Activated naive CD4-positive, alpha-beta T cell treated with anti-CD3 and anti-CD28 coated beads, Interleukin-2, amount 50 U/mL, for 24 hours (primary cell): ENCODE measurements around the gene PRDM16.

Experiments used
- H3K27ac Mint-ChIP-seq: one replicate; pipeline ENCODE4 v1.8.0; 2021; ENCODE audit warnings: mild to moderate bottlenecking, mixed read lengths
- H3K27me3 Mint-ChIP-seq: one replicate; pipeline ENCODE4 v1.8.0; 2021; ENCODE audit warnings: mixed read lengths
- H3K36me3 Mint-ChIP-seq: one replicate; pipeline ENCODE4 v1.8.0; 2021; ENCODE audit warnings: mixed read lengths
- H3K4me1 Mint-ChIP-seq: one replicate; pipeline ENCODE4 v1.8.0; 2021; ENCODE audit warnings: mixed read lengths
- H3K4me3 Mint-ChIP-seq: one replicate; pipeline ENCODE4 v1.8.0; 2021; ENCODE audit warnings: mild to moderate bottlenecking, mixed read lengths
- H3K9me3 Mint-ChIP-seq: one replicate; pipeline ENCODE4 v1.8.0; 2021; ENCODE audit warnings: mixed read lengths

PRDM16 gene

DNA sequence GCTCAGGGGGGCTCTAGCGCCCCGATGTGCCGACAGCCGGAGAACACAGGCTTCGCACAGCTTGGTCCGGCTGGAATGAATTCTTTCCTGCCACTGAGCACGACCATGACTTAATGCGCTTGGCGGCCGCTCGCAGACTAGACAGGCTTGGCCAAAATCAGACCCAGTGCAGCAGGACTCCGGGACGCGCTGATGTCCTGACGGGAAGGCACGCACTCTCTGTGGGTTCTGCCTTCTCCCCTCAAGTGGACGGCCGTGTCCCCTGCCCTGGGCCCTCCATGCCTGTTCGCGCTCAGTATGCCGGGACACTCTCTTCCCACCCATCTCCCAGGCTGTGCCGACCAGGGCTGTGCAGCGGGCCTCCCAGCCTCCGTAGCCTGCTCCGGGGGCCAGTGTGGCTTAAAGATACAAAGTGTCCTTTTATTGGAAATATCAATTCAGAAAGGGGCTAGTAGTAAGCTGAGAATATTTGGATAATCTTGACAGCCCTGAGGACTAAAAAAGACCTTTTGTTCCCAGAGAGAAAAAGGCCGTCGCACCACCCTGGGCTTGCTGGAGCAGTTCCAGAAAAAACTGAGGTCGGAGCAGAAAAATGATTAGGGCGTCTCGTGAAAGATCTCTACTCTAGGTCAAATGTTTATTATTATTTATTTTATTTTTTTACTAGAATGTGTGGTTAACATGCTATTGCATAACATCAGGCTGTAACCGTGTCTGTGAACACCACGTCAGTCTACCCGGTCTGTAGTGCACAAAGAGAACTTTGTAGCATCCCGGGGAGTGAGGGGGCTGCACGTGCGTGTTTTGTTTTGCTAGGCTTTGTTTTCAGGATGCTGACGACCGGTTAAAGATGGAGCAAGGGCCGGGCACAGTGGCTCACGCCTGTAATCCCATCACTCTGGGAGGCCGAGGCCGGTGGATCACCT is 297.4 kb downstream of the PRDM16 start:
- H3K9me3 Mint-ChIP-seq = no peaks in the 10 kb centered on the region
- H3K36me3 Mint-ChIP-seq = no peaks in the 10 kb centered on the region
- H3K4me3 Mint-ChIP-seq = no peak overlapping the region
- peaks cover 5% of the 10 kb centered on the region for H3K27me3 Mint-ChIP-seq
- no peaks in the 10 kb centered on the region for H3K4me1 Mint-ChIP-seq
- H3K27ac Mint-ChIP-seq = no peak overlapping the region

DNA sequence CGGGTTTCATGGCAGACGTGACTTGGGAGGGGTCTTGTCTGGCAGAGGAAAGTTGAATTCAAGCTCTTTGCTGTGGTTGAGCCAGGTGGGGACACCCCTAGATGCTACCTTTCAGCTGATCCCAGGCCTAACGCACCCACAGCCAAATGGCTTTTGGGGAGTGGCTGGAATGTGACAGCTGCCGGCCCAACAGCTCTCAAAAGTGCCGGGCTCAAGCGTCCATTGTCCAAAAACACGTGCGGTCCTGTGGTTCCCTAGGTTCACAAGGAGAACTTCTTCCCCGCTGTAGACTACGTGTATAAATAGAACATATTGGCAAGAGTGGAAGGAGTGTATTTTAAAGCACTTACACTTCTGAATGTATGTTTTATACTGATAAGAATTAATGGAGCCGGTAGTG is 298.4 kb downstream of the PRDM16 start:
- Mint-ChIP-seq H3K4me1 (peaks cover 2% of the 10 kb centered on the region), H3K27me3 (peaks cover 2% of the 10 kb centered on the region), H3K27ac (no peak overlapping the region), H3K4me3 (no peak overlapping the region), H3K36me3 (no peaks in the 10 kb centered on the region), H3K9me3 (no peaks in the 10 kb centered on the region)

DNA sequence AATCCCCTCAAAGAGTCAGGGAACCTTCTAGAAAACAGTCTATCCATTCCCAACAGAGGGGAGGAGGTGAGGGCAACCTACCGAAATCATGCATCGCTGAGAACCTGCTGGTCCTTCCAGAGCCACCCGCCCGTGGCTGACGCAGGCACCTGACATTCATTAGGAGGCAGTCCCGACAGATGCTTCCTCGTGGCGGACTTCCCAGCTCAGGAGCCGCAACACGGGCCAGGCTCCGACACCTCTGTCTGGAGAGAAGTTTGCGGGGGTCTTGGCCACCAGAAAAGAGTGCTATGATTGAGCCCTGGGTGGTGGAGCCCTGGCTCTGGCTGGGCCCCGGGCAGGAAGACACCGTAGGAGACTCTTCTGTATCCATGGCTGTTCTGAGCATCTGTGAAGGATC is 299.1 kb downstream of the PRDM16 start:
- peaks cover 7% of the 10 kb centered on the region for H3K4me1 Mint-ChIP-seq
- no peaks in the 10 kb centered on the region for H3K9me3 Mint-ChIP-seq
- H3K27me3 Mint-ChIP-seq = peaks cover 2% of the 10 kb centered on the region
- no peak overlapping the region for H3K4me3 Mint-ChIP-seq
- H3K36me3 Mint-ChIP-seq = no peaks in the 10 kb centered on the region
- no peak overlapping the region for H3K27ac Mint-ChIP-seq

DNA sequence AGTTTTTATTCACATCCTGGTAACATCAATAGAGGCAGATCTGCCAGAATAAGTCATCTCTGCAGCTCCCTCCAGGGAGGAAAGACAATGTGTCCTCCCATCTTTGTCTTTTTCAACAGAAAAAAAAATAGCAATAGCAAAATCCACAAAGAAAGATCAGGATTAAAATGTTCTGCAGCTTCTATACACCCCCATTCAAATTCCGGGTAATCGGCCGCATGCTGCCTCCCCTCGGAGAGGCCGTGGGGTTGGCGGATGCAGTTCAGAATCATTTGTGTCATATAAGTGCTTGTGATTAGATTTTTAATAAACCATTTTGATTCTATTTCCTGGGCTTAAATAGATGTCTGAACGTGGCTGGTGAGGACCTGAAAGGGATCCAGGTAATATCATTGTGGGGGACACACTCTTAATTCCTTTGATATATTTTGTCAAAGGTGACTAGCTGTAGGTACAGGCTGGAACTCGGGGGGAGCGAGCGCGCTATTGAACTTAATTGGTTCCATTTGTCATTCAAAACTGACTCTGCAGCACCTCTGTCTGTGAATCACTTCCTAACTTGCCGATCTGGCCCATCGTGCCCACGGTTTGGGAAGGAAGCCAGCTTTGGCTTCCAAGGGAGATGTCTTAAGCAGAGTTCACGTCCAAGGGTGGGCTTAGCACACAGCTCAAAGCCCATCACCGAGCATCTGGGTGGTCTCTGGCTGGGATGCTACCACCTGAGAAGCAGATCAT is 299.9 kb downstream of the PRDM16 start:
- Mint-ChIP-seq H3K4me1 (peaks cover 7% of the 10 kb centered on the region), H3K27me3 (peaks cover 2% of the 10 kb centered on the region), H3K36me3 (no peaks in the 10 kb centered on the region), H3K27ac (no peak overlapping the region), H3K9me3 (no peaks in the 10 kb centered on the region), H3K4me3 (no peak overlapping the region)

DNA sequence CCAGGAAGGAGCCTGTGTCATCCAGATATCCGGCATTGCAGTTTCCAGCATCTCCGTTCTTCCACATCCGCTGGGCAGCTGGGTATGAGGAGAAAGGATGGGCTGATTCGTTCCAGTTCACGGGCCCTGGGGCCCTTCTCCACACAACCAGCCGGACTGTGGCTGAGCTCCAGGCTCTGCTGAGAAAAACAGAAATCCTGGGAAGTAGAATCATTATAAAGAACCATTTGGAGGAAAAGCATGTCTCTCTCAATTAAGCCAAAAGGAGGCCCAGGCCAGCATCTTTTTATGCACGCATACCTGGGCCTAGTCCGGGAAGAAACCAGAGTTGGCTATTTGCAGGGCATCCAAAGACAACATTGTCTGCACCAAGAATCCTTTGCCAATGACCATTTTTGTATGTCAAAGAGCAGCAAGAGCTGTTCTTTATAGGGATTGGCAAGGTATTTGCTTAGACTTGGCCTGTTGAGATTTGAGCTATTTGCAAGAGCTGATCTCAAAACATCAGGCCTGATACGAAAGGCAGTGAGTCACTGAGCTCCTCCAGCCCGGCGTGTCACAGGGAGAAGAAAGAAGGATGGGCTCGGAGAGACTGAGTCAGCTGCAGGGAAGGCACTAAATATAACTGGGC is 300.6 kb downstream of the PRDM16 start:
- no peaks in the 10 kb centered on the region for H3K27me3 Mint-ChIP-seq
- no peak overlapping the region for H3K27ac Mint-ChIP-seq
- no peak overlapping the region for H3K4me3 Mint-ChIP-seq
- H3K9me3 Mint-ChIP-seq = no peaks in the 10 kb centered on the region
- H3K36me3 Mint-ChIP-seq = no peaks in the 10 kb centered on the region
- H3K4me1 Mint-ChIP-seq = peaks cover 11% of the 10 kb centered on the region

DNA sequence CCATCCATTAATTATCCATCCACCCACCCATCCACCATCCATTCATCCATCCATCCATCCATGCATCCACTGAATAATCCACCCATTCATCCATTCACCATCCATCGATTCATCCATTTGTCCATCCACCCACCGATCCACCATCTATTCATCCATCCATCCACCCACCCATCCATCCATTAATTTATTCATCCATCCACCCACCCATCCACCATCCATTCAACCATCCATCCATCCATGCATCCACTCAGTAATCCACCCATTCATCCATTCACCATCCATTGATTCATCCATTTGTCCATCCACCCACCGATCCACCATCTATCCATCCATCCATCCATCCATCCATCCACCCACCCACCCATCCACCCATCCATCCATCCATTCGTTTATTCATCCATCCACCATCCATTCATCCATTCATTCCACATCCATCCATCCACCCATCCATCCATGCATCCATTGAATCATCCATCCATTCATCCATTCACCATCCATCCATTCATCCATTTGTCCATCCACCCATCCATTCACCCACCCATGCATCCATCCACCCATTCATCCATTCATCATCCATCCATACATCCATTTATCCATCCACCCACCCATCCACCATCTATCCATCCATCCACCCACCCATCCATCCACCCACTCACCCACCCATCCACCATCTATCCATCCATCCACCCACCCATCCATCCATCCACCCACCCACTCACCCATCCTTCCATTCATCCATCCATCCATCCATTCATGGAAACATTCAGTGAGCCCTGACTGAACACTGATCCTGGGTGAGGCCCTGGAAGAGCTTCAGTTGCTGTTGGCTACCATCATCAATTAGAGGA is 302.1 kb downstream of the PRDM16 start:
- Mint-ChIP-seq H3K27ac (no peak overlapping the region), H3K4me3 (no peak overlapping the region), H3K4me1 (peaks cover 11% of the 10 kb centered on the region), H3K27me3 (peaks cover 1% of the 10 kb centered on the region), H3K9me3 (no peaks in the 10 kb centered on the region), H3K36me3 (no peaks in the 10 kb centered on the region)

DNA sequence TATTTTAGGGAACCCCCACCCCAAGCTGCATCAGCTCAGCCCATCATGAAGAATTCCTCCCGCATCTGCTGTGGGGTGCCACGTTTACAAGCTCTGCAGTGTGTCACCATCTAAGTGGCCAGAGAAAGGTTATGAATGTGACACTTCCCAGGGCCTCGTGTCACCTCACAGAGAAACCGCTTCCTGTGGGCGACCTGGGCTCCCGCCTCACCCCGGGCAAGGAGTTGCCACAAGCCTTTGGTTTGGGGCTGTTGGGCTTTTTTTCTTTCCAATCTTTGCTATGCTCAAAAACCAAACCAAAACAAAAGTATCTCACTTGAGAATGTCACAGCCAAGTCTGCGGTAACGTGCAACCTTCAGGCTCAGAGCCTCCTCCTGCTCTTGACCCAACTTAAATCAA is 303.3 kb downstream of the PRDM16 start:
- Mint-ChIP-seq H3K4me3 (no peak overlapping the region), H3K9me3 (no peaks in the 10 kb centered on the region), H3K27me3 (peaks cover 1% of the 10 kb centered on the region)

DNA sequence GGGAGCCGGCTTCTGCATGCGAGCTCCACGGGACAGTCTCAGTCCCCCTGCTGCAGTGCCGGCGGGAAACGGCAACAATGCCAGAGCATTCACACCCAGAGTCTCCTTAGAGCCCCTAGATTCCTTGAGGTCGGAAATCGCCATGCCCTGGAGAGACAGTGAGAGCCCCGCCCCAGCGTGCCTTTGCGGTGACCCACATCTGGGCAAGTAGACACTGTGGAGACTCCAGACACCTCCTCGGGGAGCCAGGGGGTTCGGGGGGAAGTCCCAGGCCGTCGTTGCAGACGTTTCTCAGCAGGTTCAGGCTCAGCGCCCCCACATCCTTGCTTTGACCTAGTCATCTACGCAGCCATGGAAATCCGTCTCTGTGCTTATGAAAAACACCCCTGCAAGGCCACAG is 304.2 kb downstream of the PRDM16 start:
- peaks cover 11% of the 10 kb centered on the region for H3K4me1 Mint-ChIP-seq
- no peaks in the 10 kb centered on the region for H3K9me3 Mint-ChIP-seq
- H3K27me3 Mint-ChIP-seq = peaks cover 2% of the 10 kb centered on the region
- no peaks in the 10 kb centered on the region for H3K36me3 Mint-ChIP-seq
- H3K4me3 Mint-ChIP-seq = no peak overlapping the region
- no peak overlapping the region for H3K27ac Mint-ChIP-seq

More for the DNA sequence above, 303.3 kb downstream of the PRDM16 start:
- H3K27ac Mint-ChIP-seq = no peak overlapping the region
- peaks cover 11% of the 10 kb centered on the region for H3K4me1 Mint-ChIP-seq
- no peaks in the 10 kb centered on the region for H3K36me3 Mint-ChIP-seq

DNA sequence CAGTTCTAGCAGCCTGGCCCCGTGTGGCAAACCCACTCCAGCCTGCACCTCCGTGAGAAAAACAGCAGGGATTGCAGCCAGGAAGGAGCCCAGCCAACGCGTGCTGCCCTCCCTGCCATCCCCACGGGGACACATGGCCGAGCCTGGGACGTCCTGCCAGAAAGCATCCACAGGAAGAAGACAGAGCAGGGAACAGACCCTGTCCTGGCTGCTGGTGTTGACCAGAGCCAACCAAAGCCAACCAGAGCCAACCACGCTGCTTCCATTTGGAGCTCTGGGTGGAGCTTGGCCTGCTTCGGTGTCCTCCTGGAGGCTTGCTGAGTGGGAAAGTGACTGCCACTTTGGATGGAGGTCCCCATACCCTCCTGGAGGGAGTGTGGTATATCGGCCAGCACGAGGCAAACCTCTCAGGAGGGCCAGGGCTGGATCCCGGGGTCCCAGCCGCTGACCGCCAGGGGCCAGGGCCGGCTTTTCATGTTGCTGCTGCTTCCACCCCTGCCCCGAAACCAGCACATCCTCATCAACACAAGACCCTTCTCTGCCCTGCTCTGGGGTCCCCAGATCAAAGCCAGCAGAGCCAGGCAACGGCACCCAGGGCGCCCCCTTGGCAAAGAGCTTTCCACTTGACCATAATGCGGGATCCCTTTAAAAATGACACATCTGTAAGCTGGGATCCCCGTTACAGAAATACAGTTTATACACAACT is 304.9 kb downstream of the PRDM16 start:
- no peak overlapping the region for H3K4me3 Mint-ChIP-seq
- H3K27ac Mint-ChIP-seq = no peak overlapping the region
- peaks cover 2% of the 10 kb centered on the region for H3K27me3 Mint-ChIP-seq
- peaks cover 11% of the 10 kb centered on the region for H3K4me1 Mint-ChIP-seq
- no peaks in the 10 kb centered on the region for H3K9me3 Mint-ChIP-seq
- H3K36me3 Mint-ChIP-seq = no peaks in the 10 kb centered on the region

DNA sequence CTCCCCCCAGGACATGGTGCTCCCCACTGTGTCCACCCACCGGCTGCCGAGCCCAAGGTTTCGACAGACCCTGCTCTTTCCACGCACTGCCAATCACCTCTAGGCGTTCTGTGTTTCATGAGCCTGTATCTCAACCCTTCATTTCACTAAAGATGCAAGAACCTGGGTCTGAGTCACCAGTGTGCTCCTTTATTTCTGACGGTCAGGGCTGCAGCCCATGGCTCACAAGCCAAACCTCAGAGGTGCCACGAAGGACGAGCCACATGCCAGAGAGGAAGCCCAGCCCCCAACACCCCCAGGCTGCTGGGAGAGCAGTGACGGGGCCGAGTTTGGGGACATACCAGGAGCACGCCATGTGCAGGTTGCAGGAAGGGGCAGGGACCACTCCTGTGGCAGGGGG is 306.2 kb downstream of the PRDM16 start:
- Mint-ChIP-seq H3K4me1 (peaks cover 11% of the 10 kb centered on the region), H3K27ac (no peak overlapping the region), H3K9me3 (no peaks in the 10 kb centered on the region), H3K27me3 (peaks cover 2% of the 10 kb centered on the region), H3K4me3 (no peak overlapping the region), H3K36me3 (no peaks in the 10 kb centered on the region)

DNA sequence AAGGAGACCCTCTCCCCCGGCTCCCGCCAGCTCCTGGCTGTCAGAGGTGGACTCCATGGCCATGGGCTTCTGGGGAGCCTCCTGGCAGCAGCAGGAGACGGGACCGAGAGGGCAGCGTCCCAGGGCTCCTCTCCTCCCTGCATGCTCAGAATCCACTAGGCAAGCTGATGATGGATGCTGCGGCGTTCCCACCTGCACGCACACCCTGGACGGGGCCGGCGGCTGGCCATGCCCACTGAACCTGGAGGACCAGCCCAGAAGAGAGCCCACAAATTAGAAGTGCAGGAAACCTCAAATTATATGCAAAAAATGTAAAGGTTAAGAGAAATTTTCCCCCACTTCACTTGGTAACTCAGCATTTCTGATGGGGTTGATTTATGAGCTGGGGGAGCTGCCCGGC is 308.2 kb downstream of the PRDM16 start:
- peaks cover 11% of the 10 kb centered on the region for H3K4me1 Mint-ChIP-seq
- H3K36me3 Mint-ChIP-seq = no peaks in the 10 kb centered on the region
- no peak overlapping the region for H3K4me3 Mint-ChIP-seq
- peaks cover 2% of the 10 kb centered on the region for H3K27me3 Mint-ChIP-seq
- H3K27ac Mint-ChIP-seq = no peak overlapping the region
- no peaks in the 10 kb centered on the region for H3K9me3 Mint-ChIP-seq

DNA sequence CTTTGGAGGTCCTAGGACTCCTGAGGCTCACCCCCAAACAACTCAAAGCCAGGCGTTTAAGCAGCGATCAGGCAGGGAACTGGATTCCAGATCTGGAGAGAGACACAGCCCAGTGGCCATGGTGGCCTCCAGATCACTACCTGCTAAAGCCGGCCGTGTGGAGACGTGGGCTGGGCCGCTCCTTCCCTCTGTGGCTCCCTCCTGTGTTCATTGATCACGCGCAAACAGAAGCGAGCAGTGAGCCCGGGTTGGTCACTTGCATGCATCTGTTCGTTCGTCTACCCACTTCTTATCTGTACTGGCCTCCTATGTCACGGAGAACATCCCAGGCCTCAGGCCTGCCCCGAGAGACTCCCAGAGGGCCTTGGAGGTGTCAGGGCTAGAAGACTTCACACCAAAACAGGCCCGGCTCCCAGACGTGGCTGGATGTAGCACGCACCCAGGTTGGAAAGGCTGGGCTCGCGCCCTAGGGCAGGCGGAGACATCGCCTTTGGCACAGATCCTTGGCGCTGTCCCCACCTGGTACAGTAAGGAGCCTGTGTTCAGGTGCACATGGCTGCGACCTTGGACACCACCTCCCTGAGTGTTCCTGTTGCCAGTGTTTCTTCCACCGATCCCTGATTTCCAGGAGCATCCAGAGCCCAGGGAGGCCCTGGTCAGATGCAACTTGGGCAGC is 308.7 kb downstream of the PRDM16 start:
- H3K27ac Mint-ChIP-seq = no peak overlapping the region
- no peaks in the 10 kb centered on the region for H3K36me3 Mint-ChIP-seq
- no peaks in the 10 kb centered on the region for H3K9me3 Mint-ChIP-seq
- H3K4me1 Mint-ChIP-seq = peaks cover 6% of the 10 kb centered on the region
- peaks cover 2% of the 10 kb centered on the region for H3K27me3 Mint-ChIP-seq
- no peak overlapping the region for H3K4me3 Mint-ChIP-seq

DNA sequence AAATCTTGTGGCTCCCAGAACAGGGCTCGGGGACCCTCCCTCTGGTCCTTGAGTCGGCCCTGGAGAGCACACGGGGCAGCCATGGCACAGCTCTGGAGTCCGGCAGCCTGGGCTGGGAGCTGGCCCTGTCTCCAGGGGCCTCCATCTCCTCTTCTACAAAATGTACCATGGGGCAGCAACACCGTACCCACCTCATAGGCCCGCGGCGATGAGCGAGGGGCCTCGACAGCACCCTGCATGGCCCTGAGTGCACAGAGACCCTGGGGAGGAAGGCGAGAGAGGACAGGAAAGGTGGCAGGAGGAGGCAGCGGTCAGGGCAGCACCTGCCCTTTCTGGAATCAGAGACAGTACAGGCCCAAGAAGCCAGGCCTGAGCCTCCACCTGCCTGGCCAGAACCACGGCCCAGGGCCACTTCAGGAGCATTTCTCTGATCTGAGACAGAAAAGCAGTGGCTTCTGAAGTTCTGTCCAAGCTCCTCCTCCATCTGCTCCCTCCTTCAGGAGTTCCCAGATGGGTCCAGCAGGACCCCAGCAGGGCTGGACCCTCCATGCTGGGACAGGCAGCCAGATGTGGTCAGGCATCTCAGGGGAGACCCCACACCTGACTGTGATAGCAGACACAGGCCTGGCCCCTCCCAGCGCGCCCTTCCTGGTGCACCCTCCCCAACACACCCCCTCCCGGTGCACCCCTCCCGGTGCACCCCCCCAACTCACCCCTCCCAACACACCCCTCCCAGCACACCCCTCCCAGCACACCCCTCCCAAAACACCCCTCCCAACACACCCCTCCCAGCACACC is 309.6 kb downstream of the PRDM16 start:
- Mint-ChIP-seq H3K4me1 (peaks cover 4% of the 10 kb centered on the region), H3K27me3 (peaks cover 2% of the 10 kb centered on the region), H3K4me3 (no peak overlapping the region), H3K27ac (no peak overlapping the region), H3K9me3 (no peaks in the 10 kb centered on the region), H3K36me3 (no peaks in the 10 kb centered on the region)

DNA sequence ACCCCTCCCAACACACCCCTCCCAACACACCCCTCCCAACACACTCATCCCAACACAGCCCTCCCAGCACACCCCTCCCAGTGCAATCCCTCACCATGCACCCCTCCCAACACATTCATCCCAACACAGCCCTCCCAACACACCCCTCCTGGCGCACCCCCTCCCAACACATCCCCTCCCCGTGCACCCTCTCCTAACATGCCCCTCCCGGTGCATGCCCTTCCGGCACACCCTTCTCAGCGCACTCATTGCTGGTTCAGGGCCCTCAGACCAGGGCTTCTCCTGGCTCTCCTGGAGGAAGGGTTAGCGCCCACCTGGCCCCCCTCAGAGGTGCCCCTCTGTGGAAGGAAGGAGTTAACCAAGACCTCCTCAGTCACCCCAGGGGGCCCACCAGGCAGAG is 310.9 kb downstream of the PRDM16 start:
- Mint-ChIP-seq H3K27me3 (peaks cover 2% of the 10 kb centered on the region), H3K36me3 (no peaks in the 10 kb centered on the region), H3K4me1 (no peaks in the 10 kb centered on the region), H3K27ac (no peak overlapping the region), H3K4me3 (no peak overlapping the region), H3K9me3 (no peaks in the 10 kb centered on the region)
